Fibroblast of pulmonary artery (primary cell): Measurements from ENCODE around the gene SOCS1.
A peak's percentile ranks its signal among the peaks of the same experiment; 100 is the strongest.

ENCODE experiments used
- DNase-seq: peaks from one replicate; pipeline ENCODE4 v3.0.0-alpha.2; 2010; ENCODE audit warnings: low read depth
- H3K4me3 ChIP-seq: replicated peaks from 2 replicates; pipeline ENCODE4 v1.5.1; 2011; ENCODE audit warnings: low read depth, mild to moderate bottlenecking, control low read depth, low read length, moderate library complexity
- CTCF ChIP-seq: IDR thresholded peaks from 2 replicates; pipeline ENCODE4 v1.5.1; 2011; ENCODE audit warnings: mild to moderate bottlenecking, control low read depth, low read length, inconsistent platforms; ENCODE audit errors: missing control alignments

The SOCS1 gene

GRCh38 chr16:11213373-11213772 lies 42.6 kb downstream of the SOCS1 start:
- TF ChIP-seq CTCF, result no peak
- no peak for DNase-seq
- H3K4me3 ChIP-seq, result no peak overlapping the region

GRCh38 chr16:11212798-11213196 lies 43.2 kb downstream of the SOCS1 start:
- no peak for DNase-seq
- TF ChIP-seq CTCF, result no peak
- no peak overlapping the region for H3K4me3 ChIP-seq

GRCh38 chr16:11211977-11212797 lies 43.8 kb downstream of the SOCS1 start:
- no peak overlapping the region for H3K4me3 ChIP-seq
- peak; percentile 37 for DNase-seq
- TF ChIP-seq CTCF, result no peak

GRCh38 chr16:11211061-11211976 lies 44.7 kb downstream of the SOCS1 start:
- TF ChIP-seq CTCF, result no peak
- DNase-seq, result no peak
- no peak overlapping the region for H3K4me3 ChIP-seq

GRCh38 chr16:11210260-11210659 lies 45.7 kb downstream of the SOCS1 start:
- H3K4me3 ChIP-seq, result no peak overlapping the region
- DNase-seq, result no peak
- TF ChIP-seq CTCF, result no peak

- DNase-seq, result peak; percentile 44
- TF ChIP-seq CTCF, result no peak
- H3K4me3 ChIP-seq, result no peak overlapping the region
Measured at GRCh38 chr16:11208916-11209665, 46.9 kb downstream of the SOCS1 start.
